Activated T-helper 9 cell treated with anti-CD3 and anti-CD28 coated beads, Interleukin-2, amount 50 U/mL, for 16 hours (primary cell): ENCODE data around the gene DCUN1D1.

Experiments
- DNase-seq: peaks from one replicate; pipeline ENCODE4 v3.0.0-alpha.2; 2020; ENCODE audit warnings: low read depth

DCUN1D1 gene

DNA sequence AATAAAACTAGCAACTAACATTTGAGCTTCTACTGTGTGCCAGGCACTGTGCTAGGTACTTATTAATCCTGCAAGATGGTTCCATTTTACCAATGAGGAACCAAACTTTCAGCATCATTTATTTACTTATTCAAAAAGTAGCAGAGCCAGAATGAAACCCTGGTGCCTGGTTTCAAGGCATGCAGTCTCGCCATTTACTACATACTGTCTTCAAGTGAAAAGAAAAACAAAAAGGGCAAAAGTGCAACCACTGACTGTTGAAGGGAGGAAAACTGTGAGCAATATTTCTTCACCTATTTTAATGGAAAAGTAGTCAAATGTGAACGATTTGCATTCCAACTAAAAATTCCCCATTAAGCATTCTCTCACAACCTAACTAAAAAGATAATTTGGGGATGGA, 8.7 kb downstream of the DCUN1D1 start:
- DNase-seq, result no peak

DNA sequence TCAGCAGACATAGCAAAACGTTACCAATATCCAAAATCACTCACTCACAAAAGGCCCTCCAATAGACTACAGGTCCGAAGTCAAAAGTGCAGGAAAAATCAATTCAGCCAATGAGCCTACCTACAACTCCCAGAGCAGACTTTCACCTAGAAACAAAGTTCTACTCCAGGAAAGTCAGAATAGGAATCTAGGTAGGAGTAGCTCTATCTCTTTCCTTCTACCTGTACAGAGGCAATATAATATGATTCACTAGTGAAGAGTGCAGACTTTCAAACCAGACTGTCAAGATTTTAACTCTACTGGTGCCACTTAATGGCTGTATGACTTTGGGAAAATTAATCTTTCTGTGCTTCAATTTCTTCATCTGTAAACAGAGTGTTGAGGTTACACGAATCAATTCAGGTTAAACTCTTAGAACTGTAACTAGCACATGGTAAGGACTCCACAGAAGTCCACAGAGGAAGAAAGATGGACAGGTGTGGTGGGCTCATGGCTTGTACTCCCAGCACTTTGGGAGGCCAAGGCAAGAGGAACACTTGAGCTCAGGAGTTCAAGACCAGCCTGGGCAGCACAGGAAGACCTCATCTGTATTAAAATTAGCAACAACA, 9.4 kb downstream of the DCUN1D1 start:
- no peak for DNase-seq

GRCh38 chr3:182969853-182970252, 10.5 kb downstream of the DCUN1D1 start:
- no peak for DNase-seq

- no peak for DNase-seq
Observed at GRCh38 chr3:182969277-182969676, 11.1 kb downstream of the DCUN1D1 start.

- no peak for DNase-seq
Observed at GRCh38 chr3:182967218-182968204, 12.8 kb downstream of the DCUN1D1 start.

GRCh38 chr3:182965861-182966366, 14.4 kb downstream of the DCUN1D1 start:
- DNase-seq, result no peak

- DNase-seq, result no peak
Observed at GRCh38 chr3:182964179-182964578, 16.2 kb downstream of the DCUN1D1 start.

GRCh38 chr3:182962166-182962565, 18.2 kb downstream of the DCUN1D1 start:
- DNase-seq, result no peak

GRCh38 chr3:182959474-182960350, 20.6 kb downstream of the DCUN1D1 start:
- no peak for DNase-seq

GRCh38 chr3:182957676-182958266, 22.6 kb downstream of the DCUN1D1 start:
- no peak for DNase-seq

GRCh38 chr3:182957226-182957625, 23.1 kb downstream of the DCUN1D1 start:
- DNase-seq, result no peak

DNA sequence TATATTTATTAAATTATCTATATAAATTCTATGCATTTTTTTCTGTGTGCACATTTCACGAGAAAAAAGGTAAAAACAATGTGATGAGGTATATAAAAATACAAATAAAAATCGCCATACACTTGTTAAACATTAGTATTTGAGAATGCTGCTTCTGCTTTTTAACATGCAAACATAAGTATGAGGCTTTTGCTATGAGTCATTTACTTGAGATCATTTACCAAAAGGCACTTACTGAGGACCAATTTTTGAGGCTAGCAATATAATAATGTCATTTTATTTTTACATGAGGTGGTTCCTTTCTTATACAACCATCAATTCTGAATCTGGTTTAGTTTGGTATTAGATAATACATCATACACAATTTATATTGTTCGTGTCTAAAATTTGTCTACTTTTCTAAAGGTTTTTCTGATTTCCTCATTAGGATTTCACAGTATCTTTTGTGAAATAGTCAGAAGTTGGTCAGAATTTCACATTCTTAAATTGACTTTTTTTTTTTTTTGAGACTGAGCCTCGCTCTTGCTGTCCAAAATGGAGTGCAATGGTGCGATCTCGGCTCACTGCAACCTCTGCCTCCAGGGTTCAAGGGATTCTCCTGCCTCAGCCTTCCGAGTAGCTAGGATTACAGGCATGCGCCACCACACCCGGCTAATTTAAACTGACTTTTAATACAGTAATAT, 25.6 kb downstream of the DCUN1D1 start:
- DNase-seq, result no peak

- DNase-seq, result no peak
Observed at GRCh38 chr3:182949688-182950087, 30.6 kb downstream of the DCUN1D1 start.

DNA sequence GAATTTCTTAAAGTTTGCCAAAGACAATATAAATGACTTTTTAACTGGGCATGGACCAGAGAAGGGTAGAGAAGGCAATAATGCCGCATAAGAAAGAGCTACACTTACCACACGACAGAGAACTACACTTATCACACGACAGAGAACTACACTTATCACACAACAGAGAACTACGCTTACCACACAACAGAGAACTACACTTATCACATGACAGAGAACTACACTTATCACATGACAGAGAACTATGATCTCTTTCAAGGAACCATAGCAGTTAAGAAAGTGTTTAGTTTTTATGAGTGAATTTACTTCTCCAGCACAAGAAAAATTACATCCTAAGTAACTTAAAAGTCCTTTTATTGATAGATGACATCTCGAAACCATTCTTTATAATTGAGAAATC, 32.0 kb downstream of the DCUN1D1 start:
- no peak for DNase-seq

- no peak for DNase-seq
Observed at GRCh38 chr3:182947888-182948287, 32.5 kb downstream of the DCUN1D1 start.

- no peak for DNase-seq
Observed at GRCh38 chr3:182941719-182942118, 38.6 kb downstream of the DCUN1D1 start.

DNA sequence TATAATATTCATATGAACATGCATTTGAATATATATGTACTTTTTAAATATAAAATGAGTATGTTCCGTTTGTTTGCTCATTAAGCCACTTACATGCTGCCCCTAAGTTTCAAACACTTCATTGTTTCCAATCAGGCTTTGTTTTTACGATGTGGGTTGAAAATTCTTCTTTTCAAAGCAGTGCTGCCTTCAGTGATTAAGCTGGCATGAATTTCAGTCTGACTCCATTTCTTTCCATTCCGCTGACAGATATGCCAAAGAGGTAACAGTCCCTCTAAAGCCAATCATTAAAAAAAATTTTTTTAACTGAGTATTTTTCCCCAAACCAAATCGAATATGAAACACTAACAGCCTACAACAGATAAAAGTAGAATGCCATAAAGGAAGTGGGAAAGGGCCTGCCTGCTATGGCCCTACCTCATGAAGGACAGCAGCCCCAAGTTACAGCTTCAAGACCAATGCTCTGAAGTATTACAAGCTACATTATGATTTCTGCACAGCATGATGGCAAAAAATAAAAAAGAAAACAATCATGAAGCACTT, 40.0 kb downstream of the DCUN1D1 start:
- DNase-seq, result no peak

DNA sequence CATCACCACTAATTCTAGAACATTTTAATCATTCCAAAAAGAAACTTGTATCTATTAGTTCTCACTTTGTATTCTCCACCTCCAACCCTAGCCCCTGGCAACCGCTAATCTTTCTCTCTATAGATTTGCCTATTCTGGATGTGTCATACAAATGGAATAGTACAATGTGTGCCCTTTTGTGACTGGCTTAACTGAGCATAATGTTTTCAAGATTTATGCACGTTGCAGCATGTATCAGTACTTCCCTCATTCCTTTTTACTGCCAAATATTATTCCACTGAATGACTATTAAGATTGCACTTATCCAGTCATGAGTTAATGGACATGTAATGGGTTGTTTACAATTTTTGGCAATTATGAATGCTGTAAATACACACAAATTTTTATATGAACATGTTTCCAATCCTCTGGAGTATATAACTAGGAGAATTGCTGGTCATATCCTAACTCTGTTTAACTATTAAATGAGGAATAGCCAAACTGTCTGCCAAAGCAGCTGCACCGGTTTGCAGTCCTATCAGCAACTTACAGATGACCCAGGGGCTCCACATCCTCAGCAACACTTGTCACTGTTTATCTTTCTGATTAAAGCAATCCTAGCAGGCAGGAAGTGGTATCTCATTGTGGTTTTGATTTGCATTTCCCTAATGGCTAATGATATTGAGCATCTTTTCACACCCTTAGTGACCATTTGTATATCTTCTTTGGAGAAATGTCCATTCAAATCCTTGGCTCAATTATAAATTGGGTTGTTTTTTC, 42.9 kb downstream of the DCUN1D1 start:
- DNase-seq, result no peak

DNA sequence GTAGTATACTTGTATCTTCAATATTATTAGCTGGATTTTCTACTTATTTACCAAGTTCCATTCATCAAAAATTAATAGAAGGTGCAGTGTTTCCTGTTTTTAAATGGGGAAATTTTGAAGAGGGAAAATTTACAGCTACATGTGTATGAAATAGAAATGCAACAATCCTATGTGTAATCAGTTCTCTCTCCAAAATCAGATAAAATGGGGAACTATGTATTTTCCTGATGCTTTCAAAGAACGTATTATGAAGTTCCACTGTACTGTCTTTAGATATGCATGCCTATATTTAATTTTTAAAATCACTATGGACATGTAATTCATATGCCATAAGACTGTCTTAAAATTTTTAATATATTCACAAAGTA, 43.4 kb downstream of the DCUN1D1 start:
- DNase-seq, result no peak

- no peak for DNase-seq
Observed at GRCh38 chr3:182936239-182936917, 44.0 kb downstream of the DCUN1D1 start.
